ENCODE measurements around the gene MLXIP. TPM values are rescaled to one million over a fixed set of nuclear protein-coding genes. Genes with fewer than 3 reads are reported as not detected.

Gene MLXIP
- 29.3 to 44.5 TPM (median 41.9 TPM) in 5 replicates for total RNA-seq (2022; extraction: Qiagen RNA extraction)

GRCh38 chr12:122078141-122079032 is at the start of gene MLXIP:
TSS of gene MLXIP (plus strand) at chr12:122078756. CDS start at chr12:122078854, 98 bp downstream.

GRCh38 chr12:122174155-122174845 is 95.7 kb downstream of the MLXIP start, which contains the start of gene IL31:
TSS of gene IL31 (minus strand) at chr12:122174221. CDS start at chr12:122174172, 49 bp downstream.

GRCh38 chr12:122182887-122183587 is 104.5 kb downstream of the MLXIP start, which contains the start of gene LRRC43:
TSS of gene LRRC43 (plus strand) at chr12:122183123. CDS start at chr12:122183145, 22 bp downstream.

Other genes with a start within 250 kb of the MLXIP start
- 1.3 to 2.2 TPM (median 1.8 TPM) in 5 replicates for gene HPD, start 219.9 kb upstream of the MLXIP start, total RNA-seq (2022; extraction: Qiagen RNA extraction)
- gene PSMD9, start 190.0 kb upstream of the MLXIP start, total RNA-seq (2022; extraction: Qiagen RNA extraction): 120 to 168 TPM (median 126 TPM) in 5 replicates
- 0.96 to 1.7 TPM (median 1.5 TPM) in 5 replicates for gene CFAP251, start 160.2 kb upstream of the MLXIP start, total RNA-seq (2022; extraction: Qiagen RNA extraction)
- 10.4 to 12.5 TPM (median 10.9 TPM) in 5 replicates for gene BCL7A, start 56.9 kb upstream of the MLXIP start, total RNA-seq (2022; extraction: Qiagen RNA extraction)
- gene IL31, start 95.5 kb downstream of the MLXIP start, total RNA-seq (2022; extraction: Qiagen RNA extraction): not detected in 5 replicates
- 0.08 TPM in 1 of 5 replicates, not detected in the others for gene LRRC43, start 104.4 kb downstream of the MLXIP start, total RNA-seq (2022; extraction: Qiagen RNA extraction)
- gene B3GNT4, start 125.0 kb downstream of the MLXIP start, total RNA-seq (2022; extraction: Qiagen RNA extraction): 0.45 to 0.96 TPM (median 0.77 TPM) in 5 replicates
- 65.8 to 77.8 TPM (median 67.5 TPM) in 5 replicates for gene DIABLO, start 147.3 kb downstream of the MLXIP start, total RNA-seq (2022; extraction: Qiagen RNA extraction)
- gene VPS33A, start 187.7 kb downstream of the MLXIP start, total RNA-seq (2022; extraction: Qiagen RNA extraction): 17.3 to 18.9 TPM (median 18.5 TPM) in 5 replicates

Measured in A549 treated with Mapracorat at 1 μM for 4 hours (cell line).